Measurements from ENCODE around the gene ZSCAN23. TPM values are rescaled to one million over a fixed set of nuclear protein-coding genes. Genes with fewer than 3 reads are reported as not detected.

ZSCAN23 gene
- 1 to 10 TPM in 2 of 4 donors, under 1 TPM in 2; 0.35 to 1.1 (median 0.84) TPM for total RNA-seq

GRCh38 chr6:28443112-28443773 lies at the start of gene ZSCAN23:
ZSCAN23 (minus strand) TSS chr6:28443491; CDS start chr6:28436266, 7,225 bp downstream.
- Histone ChIP-seq H3K27ac (peak within 1 kb of the TSS in 2 of 4 donors; percentile 41 to 57), H3K4me3 (peak within 1 kb of the TSS; percentile 37 to 76 (median 54)), H3K27me3 (peaks cover 0 to 51% (median 5%) of the 10 kb centered on the region in 4 donors), H3K4me1 (peaks cover 0 to 22% (median 3%) of the 10 kb centered on the region in 3 donors), H3K36me3 (no peaks in the 10 kb centered on the region), H3K9me3 (peaks cover 0 to 5% (median 0%) of the 10 kb centered on the region in 3 donors)
- TF ChIP-seq POLR2A (IDR thresholded peaks at IDR 0.05): no peak
- no peak for TF ChIP-seq CTCF (IDR thresholded peaks at IDR 0.05)
- WGBS, 2 donors: 2 to 9% methylated on average over 17 to 31 of the region's 32 CpGs
- peak; percentile 5 for DNase-seq
- intact Hi-C loops (cut with DNase I): no loop called here

- no peak overlapping the region for H3K27ac ChIP-seq
- peaks cover 0 to 61% (median 0%) of the 10 kb centered on the region in 4 donors for H3K27me3 ChIP-seq
- intact Hi-C loops (cut with DNase I): no loop called here
- DNase-seq: no peak
- no peaks in the 10 kb centered on the region for H3K36me3 ChIP-seq
- no peaks in the 10 kb centered on the region for H3K9me3 ChIP-seq
- TF ChIP-seq POLR2A (IDR thresholded peaks at IDR 0.05) (no peak), CTCF (IDR thresholded peaks at IDR 0.05) (no peak)
- H3K4me1 ChIP-seq: peaks cover 0 to 16% (median 0%) of the 10 kb centered on the region in 3 donors
- whole genome bisulfite sequencing, 2 donors: 48 to 64% methylated on average over 3 of the region's 3 CpGs
- H3K4me3 ChIP-seq: no peak overlapping the region
These were observed 48.7 kb upstream of the ZSCAN23 start for GRCh38 chr6:28491984-28492317.

- intact Hi-C loops (cut with DNase I): no loop called here
- peak overlapping the region; percentile 10 to 61 (median 40) for H3K4me3 ChIP-seq
These were observed 47.1 kb upstream of the ZSCAN23 start for GRCh38 chr6:28490205-28490890.

GRCh38 chr6:28489366-28490204 lies 46.3 kb upstream of the ZSCAN23 start:
- DNase-seq: no peak
- 9 to 15% methylated on average over 18 to 31 of the region's 40 CpGs for WGBS, 2 donors
- Histone ChIP-seq H3K9me3 (no peaks in the 10 kb centered on the region), H3K27ac (peak overlapping the region in 2 of 4 donors; percentile 40 to 57), H3K36me3 (no peaks in the 10 kb centered on the region), H3K4me3 (peak overlapping the region; percentile 10 to 61 (median 40)), H3K4me1 (peaks cover 0 to 16% (median 0%) of the 10 kb centered on the region in 3 donors), H3K27me3 (peaks cover 0 to 74% (median 0%) of the 10 kb centered on the region in 4 donors)
- intact Hi-C loops (cut with DNase I): no loop called here
- TF ChIP-seq POLR2A (IDR thresholded peaks at IDR 0.05) (no peak), CTCF (IDR thresholded peaks at IDR 0.05) (no peak)

More at GRCh38 chr6:28490205-28490890, 47.1 kb upstream of the ZSCAN23 start:
- DNase-seq: no peak
- Histone ChIP-seq H3K4me1 (peaks cover 0 to 16% (median 0%) of the 10 kb centered on the region in 3 donors), H3K27me3 (peaks cover 0 to 73% (median 0%) of the 10 kb centered on the region in 4 donors), H3K36me3 (no peaks in the 10 kb centered on the region), H3K27ac (peak overlapping the region in 2 of 4 donors; percentile 40 to 57), H3K9me3 (no peaks in the 10 kb centered on the region)
- 16 to 20% methylated on average over 20 of the region's 23 CpGs for WGBS, 2 donors
- TF ChIP-seq CTCF (IDR thresholded peaks at IDR 0.05) (no peak), POLR2A (IDR thresholded peaks at IDR 0.05) (no peak)

Measured in esophagus squamous epithelium (tissue), 5 donors.